K562 (cell line): ENCODE measurements around the gene LTBP2. TPM values are rescaled to one million over a fixed set of nuclear protein-coding genes. Genes with fewer than 3 reads are reported as not detected.

Experiments used
- CBX2 ChIP-seq: fragments of 200-600 bp; sonication (generic); IDR thresholded peaks from one replicate; pipeline ENCODE4 v1.6.1; 2012; ENCODE audit warnings: mild to moderate bottlenecking, low read length, inconsistent platforms; ENCODE audit not compliant: insufficient read depth, poor library complexity, severe bottlenecking
- CUX1 ChIP-seq: fragments of 200-800 bp; sonication (Bioruptor generic); IDR thresholded peaks from 2 replicates; pipeline ENCODE4 v1.6.1; 2016; ENCODE audit warnings: missing genetic modification characterization, missing compliant biosample characterization
- EP400 ChIP-seq: fragments of 450-650 bp; IDR thresholded peaks from 2 replicates; pipeline ENCODE4 v1.6.1; 2017; ENCODE audit warnings: antibody characterized with exemption, mild to moderate bottlenecking, moderate library complexity
- FOXJ3 ChIP-seq: sonication (generic); formaldehyde crosslinking; IDR thresholded peaks from 2 replicates; pipeline ENCODE4 v1.4.0; 2020; ENCODE audit warnings: mild to moderate bottlenecking, missing genetic modification reagents
- FOXP4 ChIP-seq: sonication (generic); formaldehyde crosslinking; IDR thresholded peaks from 2 replicates; pipeline ENCODE4 v1.8.0; 2022; ENCODE audit warnings: mild to moderate bottlenecking, missing genetic modification reagents, borderline replicate concordance
- LEF1 ChIP-seq: fragments of 450-650 bp; IDR thresholded peaks from 2 replicates; pipeline ENCODE4 v1.6.1; 2016; ENCODE audit warnings: mild to moderate bottlenecking
- MCM7 ChIP-seq, 2 experiments: fragments of 450-650 bp; IDR thresholded peaks; 2 replicates each; pipeline ENCODE4 v1.6.1; 2016 to 2018
- NCOA1 ChIP-seq: fragments of 450-650 bp; IDR thresholded peaks from 2 replicates; pipeline ENCODE4 v1.6.1; 2016; ENCODE audit warnings: low read depth
- NFE2L1 ChIP-seq: fragments of 450-650 bp; IDR thresholded peaks from 2 replicates; pipeline ENCODE4 v1.6.1; 2016; ENCODE audit warnings: missing genetic modification characterization, low read depth, mild to moderate bottlenecking, missing compliant biosample characterization, moderate library complexity, borderline replicate concordance
- POLR2AphosphoS5 ChIP-seq: IDR thresholded peaks from 2 replicates; pipeline ENCODE4 v1.6.1; 2011; ENCODE audit warnings: mild to moderate bottlenecking, low read depth, low read length, moderate library complexity; ENCODE audit not compliant: control insufficient read depth, insufficient read depth
- PYGO2 ChIP-seq: fragments of 450-650 bp; IDR thresholded peaks from 2 replicates; pipeline ENCODE4 v1.6.1; 2016; ENCODE audit warnings: mild to moderate bottlenecking, missing genetic modification characterization, moderate library complexity, missing compliant biosample characterization
- RNF2 ChIP-seq: sonication (generic); IDR thresholded peaks from 2 replicates; pipeline ENCODE4 v1.6.1; 2016
- TAL1 ChIP-seq: fragments of 450-650 bp; IDR thresholded peaks from 2 replicates; pipeline ENCODE4 v1.6.1; 2016; ENCODE audit warnings: mild to moderate bottlenecking
- USF2 ChIP-seq: sonication (generic); formaldehyde crosslinking; IDR thresholded peaks from 2 replicates; pipeline ENCODE4 v1.5.0; 2020; ENCODE audit warnings: missing genetic modification reagents
- ZFP30 ChIP-seq: fragments of 250-450 bp; sonication (Bioruptor Pico); IDR thresholded peaks from 2 replicates; pipeline ENCODE4 v1.8.0; 2022; ENCODE audit warnings: moderate library complexity, mild to moderate bottlenecking, inconsistent platforms, borderline replicate concordance
- ZFP36 ChIP-seq: fragments of 150-350 bp; IDR thresholded peaks from 2 replicates; pipeline ENCODE4 v1.6.1; 2018; ENCODE audit warnings: low read length, low read depth; ENCODE audit not compliant: partially characterized antibody
- ZNF124 ChIP-seq: sonication (generic); formaldehyde crosslinking; IDR thresholded peaks from 2 replicates; pipeline ENCODE4 v1.8.1; 2022; ENCODE audit warnings: missing genetic modification reagents
- ZNF384 ChIP-seq: IDR thresholded peaks from 2 replicates; pipeline ENCODE4 v1.6.1; 2012; ENCODE audit warnings: low read depth, low read length, improper control_type of control experiment
- ZNF408 ChIP-seq: fragments of 250-450 bp; sonication (Bioruptor Pico); IDR thresholded peaks from 2 replicates; pipeline ENCODE4 v1.4.0; 2020; ENCODE audit warnings: low read depth, mild to moderate bottlenecking, moderate library complexity
- ZNF717 ChIP-seq: fragments of 250-450 bp; sonication (Bioruptor Pico); IDR thresholded peaks from 2 replicates; pipeline ENCODE4 v1.5.0; 2021
- ZZZ3 ChIP-seq: fragments of 450-650 bp; IDR thresholded peaks from 2 replicates; pipeline ENCODE4 v1.6.1; 2016; ENCODE audit warnings: antibody characterized with exemption, mild to moderate bottlenecking, moderate library complexity
- polyA plus RNA-seq, 8 experiments: library from polyadenylated mRNA; depleted of rRNA in 4 of 8; stranded (reverse) in 5 of 8; unstranded in 3 of 8; fragments of >200 nt; fragmentation: Nextera tagmentation in 2 of 8; fragmentation: Illumina TruSeq in 1 of 8; extraction: Ambion mirVana in 2 of 8; extraction: Trizol in 1 of 8; gene quantifications; 2 replicates each; pipeline versions ENCODE4 v1.2.1 to v1.2.3, GENCODE V29; 2011 to 2014; ENCODE audit warnings: inconsistent platforms in 1 of 8, missing spikeins in 1 of 8
- total RNA-seq, 7 experiments: library from RNA; depleted of rRNA in 6 of 7; stranded (reverse); fragments of >200 nt in 6 of 7; fragmentation: Illumina TruSeq in 2 of 7; extraction: Trizol in 2 of 7; gene quantifications; 2 replicates each; pipeline versions ENCODE4 v1.2.1 to v1.2.3, GENCODE V29; 2011 to 2021; ENCODE audit warnings: low replicate concordance in 1 of 7

LTBP2 gene
- total and polyA plus RNA-seq, 9 of the 15 experiments (the other 6 are each of a cell fraction or from before 2014, with no cell fraction given) = under 0.01 to 0.18 (median 0.03) TPM; not detected in 3

- TF ChIP-seq ZFP36 (no peak), ZNF717 (CRISPR knock-in tag) (no peak), USF2 (no peak), EP400 (no peak), ZNF408 (CRISPR knock-in tag) (no peak), ZNF124 (CRISPR knock-in tag) (no peak), MCM7 (IDR thresholded peaks at IDR 0.05) (no peak), POLR2AphosphoS5 (peak; percentile 55; the same call in 1 of the 2 replicates), FOXJ3 (CRISPR knock-in tag) (no peak), LEF1 (no peak), CBX2 (no peak), ZFP30 (CRISPR knock-in tag) (no peak), ZNF384 (no peak), TAL1 (no peak), NCOA1 (no peak), NFE2L1 (no peak), RNF2 (no peak), CUX1 (no peak), FOXP4 (CRISPR knock-in tag) (no peak), ZZZ3 (no peak), PYGO2 (no peak)
Measured at GRCh38 chr14:74493343-74494261, 118.4 kb downstream of the LTBP2 start, which contains the start of gene ISCA2 (continued).
